Stimulated activated CD4-positive, alpha-beta T cell treated with anti-CD3 and anti-CD28 coated beads, Interleukin-1b, Interleukin-23, amount 100 ng/mL, for 1 hour (primary cell): Measurements from ENCODE around the gene JDP2.
"Not testable (repeated sequence)": the region's sequence is repeated elsewhere in the genome, so short reads cannot be mapped to it uniquely, and the experiment has no call there.

Experiments used
- DNase-seq, 2 donors: peaks; one replicate each; pipeline ENCODE4 v3.0.0-alpha.2; 2020; ENCODE audit warnings: low read depth in 2 of 2

The JDP2 gene

GRCh38 chr14:75456069-75456996 is 28.5 kb downstream of the JDP2 start:
- no peak for DNase-seq

GRCh38 chr14:75456997-75457335 is 29.1 kb downstream of the JDP2 start:
- no peak for DNase-seq

GRCh38 chr14:75457648-75458165 is 29.9 kb downstream of the JDP2 start:
- no peak for DNase-seq

GRCh38 chr14:75458305-75458704 is 30.5 kb downstream of the JDP2 start:
- DNase-seq, result no peak

- DNase-seq, result no peak
Observed at GRCh38 chr14:75459099-75459741, 31.4 kb downstream of the JDP2 start.

GRCh38 chr14:75459791-75460190 is 32.0 kb downstream of the JDP2 start:
- DNase-seq, result no peak

GRCh38 chr14:75460394-75460793 is 32.6 kb downstream of the JDP2 start:
- DNase-seq, result no peak

- DNase-seq, result no peak
Observed at GRCh38 chr14:75461303-75461702, 33.5 kb downstream of the JDP2 start.

- DNase-seq, result no peak
Observed at GRCh38 chr14:75461755-75462349, 34.0 kb downstream of the JDP2 start.

GRCh38 chr14:75464626-75465025 is 36.8 kb downstream of the JDP2 start:
- DNase-seq, result no peak

GRCh38 chr14:75467763-75468162 is 39.9 kb downstream of the JDP2 start:
- no peak for DNase-seq

- DNase-seq, result no peak
Observed at GRCh38 chr14:75469164-75469563, 41.3 kb downstream of the JDP2 start.

GRCh38 chr14:75469606-75470237 is 41.9 kb downstream of the JDP2 start:
- no peak for DNase-seq

- no peak for DNase-seq
Observed at GRCh38 chr14:75470238-75470797, 42.5 kb downstream of the JDP2 start.

- no peak for DNase-seq
Observed at GRCh38 chr14:75471059-75471458, 43.2 kb downstream of the JDP2 start.

- not testable (repeated sequence) for DNase-seq
Observed at GRCh38 chr14:75474127-75474526, 46.3 kb downstream of the JDP2 start.

- DNase-seq, result no peak
Observed at GRCh38 chr14:75476274-75476995, 48.6 kb downstream of the JDP2 start.

- DNase-seq, result no peak
Observed at GRCh38 chr14:75477881-75478280, 50.1 kb downstream of the JDP2 start.

GRCh38 chr14:75479770-75480600 is 52.2 kb downstream of the JDP2 start:
- no peak for DNase-seq

GRCh38 chr14:75482366-75482765 is 54.5 kb downstream of the JDP2 start:
- no peak for DNase-seq
